Gastrocnemius medialis (tissue), 4 donors: ENCODE results near the gene TPT1. TPM values are rescaled to one million over a fixed set of nuclear protein-coding genes. Genes with fewer than 3 reads are reported as not detected.

Experiments used
- ATAC-seq, 2 donors: fragments of 150-250 bp; one replicate each; pipeline ENCODE4 v1.9.1; 2016
- DNase-seq, 2 donors: peaks; one replicate each; pipeline ENCODE4 v3.0.0-alpha.2; 2019
- H3K27ac ChIP-seq, 4 donors: fragments of 200-600 bp; sonication (generic); 1 replicate in 1 of 4; 2 replicates in 3 of 4; pipeline ENCODE4 v1.5.1; 2016 to 2018; ENCODE audit warnings: mild to moderate bottlenecking in 2 of 4, moderate library complexity in 1 of 4
- H3K27me3 ChIP-seq, 3 donors: fragments of 200-600 bp; sonication (generic) in 2 of 3; 1 replicate in 1 of 3; 2 replicates in 2 of 3; pipeline versions ENCODE4 v1.5.1 to v1.6.0; 2016 to 2019; ENCODE audit warnings: mild to moderate bottlenecking in 1 of 3, moderate library complexity in 1 of 3
- H3K36me3 ChIP-seq, 2 donors: fragments of 200-600 bp; sonication (generic) in 1 of 2; one replicate each; pipeline ENCODE4 v1.5.1; 2017 to 2018
- H3K4me1 ChIP-seq, 2 donors: fragments of 200-600 bp; sonication (generic) in 1 of 2; one replicate each; pipeline ENCODE4 v1.5.1; 2016 to 2017; ENCODE audit warnings: mild to moderate bottlenecking in 2 of 2
- H3K4me3 ChIP-seq, 4 donors: fragments of 200-600 bp; sonication (generic) in 3 of 4; 1 replicate in 1 of 4; 2 replicates in 3 of 4; pipeline ENCODE4 v1.5.1; 2016 to 2019; ENCODE audit warnings: mild to moderate bottlenecking in 2 of 4
- H3K9me3 ChIP-seq, 3 donors: fragments of 200-600 bp; sonication (generic) in 2 of 3; 1 replicate in 1 of 3; 2 replicates in 2 of 3; pipeline ENCODE4 v1.5.1; 2016 to 2019
- POLR2A ChIP-seq, 2 donors: fragments of 450-650 bp; IDR thresholded peaks; one replicate each; pipeline ENCODE4 v1.6.1; 2017; ENCODE audit warnings: antibody characterized with exemption in 2 of 2, mild to moderate bottlenecking in 2 of 2, moderate library complexity in 2 of 2
- in situ Hi-C, 4 donors: fragments of 200-750 bp; cut with MboI; loops; one replicate each; pipeline versions ENCODE4 v1.15.0 to v1.8.0; 2017; ENCODE audit warnings: low sequenced_read_pairs in 4 of 4
- intact Hi-C: fragments of 100-400 bp; cut with DNase I; formaldehyde crosslinking; loops from one replicate; pipeline ENCODE4 v1.15.1; 2023; ENCODE audit warnings: low total_unique reads
- total RNA-seq, 4 donors: library from RNA; depleted of rRNA; stranded (reverse); fragments of >200 nt; gene quantifications; one replicate each; pipeline versions ENCODE4 v1.1.0 to v1.2.3, GENCODE V29; 2016
- TF ChIP-seq, protein P1 (sequence below), 5 experiments: fragments of 450-650 bp in 3 of 5; fragments of 200-600 bp in 2 of 5; sonication (generic) in 2 of 5; IDR thresholded peaks in 4 of 5; conservative IDR thresholded peaks in 1 of 5; 1 replicate in 4 of 5; 2 replicates in 1 of 5; pipeline ENCODE4 v1.5.1; 2016 to 2019; ENCODE audit warnings: antibody characterized with exemption in 5 of 5, mild to moderate bottlenecking in 3 of 5, moderate library complexity in 3 of 5

TPT1 gene
- total RNA-seq, 4 donors from 2014 or later: 4,595 to 7,577 (median 5,951) TPM

DNA sequence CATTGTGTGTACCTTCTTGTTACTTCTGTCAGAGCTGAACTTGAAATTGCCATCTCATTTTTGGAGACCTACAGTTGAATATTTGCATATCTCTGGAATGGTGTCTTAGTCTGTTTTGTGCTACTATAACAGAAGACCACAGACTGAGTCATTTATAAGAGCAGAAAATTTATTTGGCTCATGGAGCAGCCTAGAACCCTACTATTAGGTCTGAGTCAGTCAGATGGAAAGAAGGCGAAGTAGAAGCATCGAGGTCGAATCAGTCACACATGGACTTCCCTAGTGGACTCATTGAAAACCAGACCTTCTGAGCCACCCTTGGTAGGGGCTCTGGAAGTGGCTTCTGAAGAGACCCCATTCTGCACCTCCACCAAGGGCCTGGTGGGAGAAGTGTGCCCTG, 33.9 kb upstream of the TPT1 start:
- Histone ChIP-seq H3K4me1 (peaks cover 22 to 30% of the 10 kb centered on the region in 2 donors), H3K36me3 (no peaks in the 10 kb centered on the region), H3K27ac (no peak overlapping the region), H3K27me3 (no peaks in the 10 kb centered on the region), H3K9me3 (no peaks in the 10 kb centered on the region), H3K4me3 (no peak overlapping the region)
- intact Hi-C loops (loop anchor here (5.0 kb wide), 1 partner anchor 112 kb away; no protein-coding TSS in a partner anchor), in situ Hi-C loops (no loop called here)
- ATAC-seq (no peak), DNase-seq (no peak)
- TF ChIP-seq POLR2A (IDR thresholded peaks at IDR 0.05): no peak
- TF ChIP-seq, protein P1, sequence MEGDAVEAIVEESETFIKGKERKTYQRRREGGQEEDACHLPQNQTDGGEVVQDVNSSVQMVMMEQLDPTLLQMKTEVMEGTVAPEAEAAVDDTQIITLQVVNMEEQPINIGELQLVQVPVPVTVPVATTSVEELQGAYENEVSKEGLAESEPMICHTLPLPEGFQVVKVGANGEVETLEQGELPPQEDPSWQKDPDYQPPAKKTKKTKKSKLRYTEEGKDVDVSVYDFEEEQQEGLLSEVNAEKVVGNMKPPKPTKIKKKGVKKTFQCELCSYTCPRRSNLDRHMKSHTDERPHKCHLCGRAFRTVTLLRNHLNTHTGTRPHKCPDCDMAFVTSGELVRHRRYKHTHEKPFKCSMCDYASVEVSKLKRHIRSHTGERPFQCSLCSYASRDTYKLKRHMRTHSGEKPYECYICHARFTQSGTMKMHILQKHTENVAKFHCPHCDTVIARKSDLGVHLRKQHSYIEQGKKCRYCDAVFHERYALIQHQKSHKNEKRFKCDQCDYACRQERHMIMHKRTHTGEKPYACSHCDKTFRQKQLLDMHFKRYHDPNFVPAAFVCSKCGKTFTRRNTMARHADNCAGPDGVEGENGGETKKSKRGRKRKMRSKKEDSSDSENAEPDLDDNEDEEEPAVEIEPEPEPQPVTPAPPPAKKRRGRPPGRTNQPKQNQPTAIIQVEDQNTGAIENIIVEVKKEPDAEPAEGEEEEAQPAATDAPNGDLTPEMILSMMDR (IDR thresholded peaks at IDR 0.05 in 4 of 5, conservative IDR thresholded peaks at IDR 0.05 in 1 of 5): no peak

DNA sequence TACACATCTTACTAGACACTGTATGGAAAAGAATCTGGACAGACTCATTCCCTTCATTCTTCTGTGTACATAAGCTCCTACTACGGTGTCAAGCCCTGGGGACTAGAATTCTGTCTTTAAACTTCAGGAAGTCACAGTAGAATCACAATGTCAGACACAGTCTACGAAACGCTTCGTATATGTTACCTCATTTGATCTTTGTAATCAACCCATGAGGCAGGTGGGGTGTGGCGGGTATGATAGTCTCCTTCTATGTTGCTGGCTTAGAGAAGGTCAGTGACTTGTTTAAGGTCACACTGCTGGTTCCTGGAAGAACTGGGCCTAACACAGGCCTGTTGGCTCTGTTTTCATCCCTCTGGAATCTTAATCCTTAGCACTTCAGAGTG, 32.2 kb upstream of the TPT1 start:
- peak in 1 of 2 donors; percentile 45 for ATAC-seq
- peak in 1 of 2 donors; percentile 39 for DNase-seq
- intact Hi-C loops (loop anchor here (2.0 to 5.0 kb wide), 2 partner anchors 22 to 114 kb away; no protein-coding TSS in a partner anchor), in situ Hi-C loops (no loop called here)
- H3K4me1 ChIP-seq: peaks cover 31 to 34% of the 10 kb centered on the region in 2 donors
- no peaks in the 10 kb centered on the region for H3K9me3 ChIP-seq
- H3K36me3 ChIP-seq: no peaks in the 10 kb centered on the region
- no peak for TF ChIP-seq POLR2A (IDR thresholded peaks at IDR 0.05)
- TF ChIP-seq, protein P1 (IDR thresholded peaks at IDR 0.05 in 4 of 5, conservative IDR thresholded peaks at IDR 0.05 in 1 of 5): no peak
- no peaks in the 10 kb centered on the region for H3K27me3 ChIP-seq
- H3K27ac ChIP-seq: peak overlapping the region; percentile 32 to 69 (median 64)
- no peak overlapping the region for H3K4me3 ChIP-seq

DNA sequence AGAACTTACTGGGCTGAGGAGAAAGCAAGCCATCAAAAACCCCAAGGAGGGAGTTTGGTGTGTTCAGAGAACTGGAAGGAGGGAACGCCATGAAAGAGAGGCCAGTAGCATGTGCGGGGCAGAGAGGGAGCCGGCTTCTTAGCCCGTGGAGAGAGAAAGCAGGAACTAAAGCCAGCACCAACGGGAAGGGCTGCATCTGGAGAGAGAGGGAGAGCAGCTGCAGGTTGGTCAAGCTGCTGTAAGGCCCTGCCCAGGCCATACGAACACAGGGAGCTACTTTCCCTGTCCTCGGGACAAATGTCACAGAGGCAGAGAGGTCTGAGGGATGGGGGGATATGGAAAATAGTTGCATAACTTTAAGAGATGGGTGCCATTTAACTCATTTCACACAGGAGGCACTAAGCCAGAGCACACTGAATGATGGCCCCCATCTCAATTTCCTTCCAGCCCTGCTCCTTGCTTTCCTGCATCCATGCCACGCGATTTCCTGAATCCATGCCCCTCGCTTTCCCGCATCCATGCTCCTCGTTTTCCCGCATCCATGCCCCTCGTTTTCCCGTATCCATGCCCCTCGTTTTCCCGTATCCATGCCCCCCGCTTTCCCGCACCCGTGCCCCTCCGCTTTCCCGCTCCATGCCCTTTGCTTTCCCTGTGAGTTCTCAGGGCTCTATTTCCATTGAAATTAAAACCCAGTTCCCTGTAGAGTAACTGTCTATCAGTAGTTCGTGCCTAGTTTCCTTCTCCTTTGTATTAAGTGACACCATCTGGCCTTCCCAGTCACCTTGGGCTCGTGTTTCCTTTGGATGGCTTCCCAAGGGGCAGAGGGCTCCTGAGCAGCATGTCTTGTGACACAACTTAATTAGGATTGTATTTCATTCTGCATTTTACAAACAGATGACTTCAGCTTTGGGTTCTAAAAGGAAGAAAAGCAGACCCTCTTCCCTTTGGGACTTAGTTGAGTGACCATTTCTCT, 31.5 kb upstream of the TPT1 start:
- peak overlapping the region; percentile 32 to 69 (median 64) for H3K27ac ChIP-seq
- intact Hi-C loops: loop anchor here (2.0 to 5.0 kb wide), 2 partner anchors 22 to 115 kb away; no protein-coding TSS in a partner anchor

DNA sequence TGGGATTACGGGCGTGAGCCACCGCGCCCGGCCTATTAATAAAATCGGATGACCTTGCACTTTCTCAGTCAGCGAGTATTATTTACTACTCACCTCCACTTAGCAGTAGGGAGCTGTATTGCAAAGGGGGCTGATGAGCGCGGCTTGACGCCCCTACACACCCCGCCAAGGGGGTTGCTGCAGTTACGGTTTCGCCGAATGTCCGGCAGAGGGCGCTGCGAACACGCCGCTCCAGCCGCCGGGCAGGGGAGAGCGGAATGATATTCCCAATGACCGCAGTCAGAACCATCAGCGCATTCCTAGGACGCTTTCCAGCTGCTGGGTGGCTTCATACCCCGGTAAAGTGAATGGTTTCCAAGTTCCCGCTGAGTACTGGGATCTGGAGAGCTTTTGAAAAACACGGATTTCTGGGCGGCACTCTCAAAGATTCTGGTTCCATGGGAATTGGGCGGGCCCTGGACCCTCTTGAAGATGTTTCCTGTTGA, 30.0 kb upstream of the TPT1 start:
- peaks cover 31 to 37% of the 10 kb centered on the region in 2 donors for H3K4me1 ChIP-seq
- no peaks in the 10 kb centered on the region for H3K27me3 ChIP-seq
- ATAC-seq: peak; percentile 45 to 76
- in situ Hi-C loops: no loop called here
- peak; percentile 44 to 63 for DNase-seq
- intact Hi-C loops: loop anchor here (1.0 to 5.0 kb wide), 2 partner anchors 93 to 116 kb away; partner anchors contain the start of gene COG3
- TF ChIP-seq, protein P1 (IDR thresholded peaks at IDR 0.05 in 4 of 5, conservative IDR thresholded peaks at IDR 0.05 in 1 of 5): peak; percentile 91 to 98 (median 94)
- no peak for TF ChIP-seq POLR2A (IDR thresholded peaks at IDR 0.05)
- peak overlapping the region; percentile 16 to 57 (median 27) for H3K4me3 ChIP-seq
- H3K9me3 ChIP-seq: no peaks in the 10 kb centered on the region
- H3K36me3 ChIP-seq: no peaks in the 10 kb centered on the region
- peak overlapping the region in 2 of 4 donors; percentile 3 to 25 for H3K27ac ChIP-seq

More for the DNA sequence above, 31.5 kb upstream of the TPT1 start:
- peak in 1 of 2 donors; percentile 61 for DNase-seq
- H3K4me1 ChIP-seq: peaks cover 31 to 37% of the 10 kb centered on the region in 2 donors
- TF ChIP-seq, protein P1 (IDR thresholded peaks at IDR 0.05 in 4 of 5, conservative IDR thresholded peaks at IDR 0.05 in 1 of 5): no peak
- no peak for TF ChIP-seq POLR2A (IDR thresholded peaks at IDR 0.05)
- H3K4me3 ChIP-seq: no peak overlapping the region
- no peaks in the 10 kb centered on the region for H3K36me3 ChIP-seq
- in situ Hi-C loops: no loop called here
- ATAC-seq: peak in 1 of 2 donors; percentile 63
- H3K9me3 ChIP-seq: no peaks in the 10 kb centered on the region
- H3K27me3 ChIP-seq: no peaks in the 10 kb centered on the region
